HCT116 (cell line): ENCODE results near the gene PADI3. TPM values are rescaled to one million over a fixed set of nuclear protein-coding genes. Genes with fewer than 3 reads are reported as not detected.

Experiments used
- ATAC-seq: fragments of 200-7000 bp; cut with Tn5 transposase; 2 replicates; pipeline ENCODE4 v1.9.1; 2020; ENCODE audit warnings: mild to moderate bottlenecking, moderate library complexity
- BruUV-seq: library from RNA; stranded (reverse); fragments of 400-500 nt; replicated peaks from 2 replicates; lab custom pipeline; 2021; lab: Mats Ljungman, UMichigan
- CTCF ChIA-PET: fragments of 300-600 bp; sonication (Branson Sonifier 250); formaldehyde crosslinking; loops from one replicate; lab custom pipeline; 2021; ENCODE audit warnings: antibody characterized with exemption; lab: Charles Lee
- POLR2A ChIA-PET: fragments of 300-600, 350-600 bp; sonication (Branson Sonifier 250); formaldehyde crosslinking; loops from one replicate; lab custom pipeline; 2021; ENCODE audit warnings: antibody characterized with exemption; lab: Charles Lee
- RAD21 ChIA-PET, 2 experiments: fragments of 300-600 bp; sonication (Branson Sonifier 250); formaldehyde crosslinking; loops; one replicate each; lab custom pipeline; 2023; ENCODE audit warnings: low total read pairs in 2 of 2; ENCODE audit not compliant: uncharacterized antibody in 2 of 2, unreplicated experiment in 2 of 2, low non-redundant PET in 1 of 2; lab: Charles Lee
- DNase-seq: peaks from one replicate; pipeline ENCODE4 v3.0.0-alpha.2; 2010; ENCODE audit warnings: low read depth, low spot score
- H2AFZ ChIP-seq: fragments of 200-600 bp; shearing (Covaris generic), sonication (generic); 2 replicates; pipeline ENCODE4 v1.6.1; 2017; ENCODE audit warnings: low read depth, mixed run types, mixed read lengths, antibody characterized with exemption, low read length; ENCODE audit not compliant: poor library complexity, severe bottlenecking
- H3K27ac ChIP-seq: 2 replicates; pipeline ENCODE4 v1.5.1; 2012; ENCODE audit warnings: low read depth, low read length
- H3K27me3 ChIP-seq: fragments of 200-600 bp; sonication (generic); 2 replicates; pipeline ENCODE4 v1.6.1; 2016; ENCODE audit warnings: mixed run types, low read length, mixed read lengths; ENCODE audit not compliant: insufficient read depth
- H3K36me3 ChIP-seq, 2 experiments: fragments of 200-500 bp in 1 of 2; fragments of 200-600 bp in 1 of 2; sonication (Bioruptor generic) in 1 of 2; sonication (generic) in 1 of 2; 2 replicates each; pipeline versions ENCODE4 v1.5.1 to v1.6.1; 2014 to 2016; ENCODE audit warnings: low read length in 2 of 2, inconsistent platforms in 1 of 2, mixed read lengths in 1 of 2, mixed run types in 1 of 2; ENCODE audit not compliant: insufficient read depth in 2 of 2, control insufficient read depth in 1 of 2
- H3K4me1 ChIP-seq, 2 experiments: fragments of 200-600 bp in 1 of 2; sonication (generic) in 1 of 2; 2 replicates each; pipeline versions ENCODE4 v1.5.1 to v1.6.1; 2012 to 2017; ENCODE audit warnings: low read length in 2 of 2, inconsistent platforms in 1 of 2, mild to moderate bottlenecking in 1 of 2, mixed read lengths in 1 of 2, mixed run types in 1 of 2, moderate library complexity in 1 of 2; ENCODE audit not compliant: insufficient read depth in 2 of 2, control insufficient read depth in 1 of 2
- H3K4me2 ChIP-seq: fragments of 200-600 bp; sonication (generic); 2 replicates; pipeline ENCODE4 v1.6.1; 2017; ENCODE audit warnings: mixed run types, low read length, mixed read lengths
- H3K4me3 ChIP-seq, 2 experiments: fragments of 200-600 bp in 1 of 2; sonication (generic) in 1 of 2; replicated peaks in 1 of 2; 2 replicates each; pipeline ENCODE4 v1.5.1; 2011 to 2016; ENCODE audit warnings: low read length in 2 of 2, control low read depth in 1 of 2, low read depth in 1 of 2, mild to moderate bottlenecking in 1 of 2, mixed read lengths in 1 of 2, mixed run types in 1 of 2
- H3K79me2 ChIP-seq: fragments of 200-600 bp; sonication (generic); 2 replicates; pipeline ENCODE4 v1.6.1; 2017; ENCODE audit warnings: mild to moderate bottlenecking, mixed run types, low read length, moderate library complexity, mixed read lengths; ENCODE audit not compliant: insufficient read depth
- H3K9ac ChIP-seq: fragments of 200-600 bp; sonication (generic); 2 replicates; pipeline ENCODE4 v1.6.1; 2016; ENCODE audit warnings: low read length, mixed read lengths
- H3K9me2 ChIP-seq: fragments of 200-600 bp; sonication (generic), shearing (Covaris generic); 2 replicates; pipeline ENCODE4 v1.6.1; 2017; ENCODE audit warnings: mixed run types, mild to moderate bottlenecking, moderate library complexity; ENCODE audit not compliant: insufficient read depth
- H3K9me3 ChIP-seq, 2 experiments: fragments of 200-500 bp in 1 of 2; fragments of 200-600 bp in 1 of 2; sonication (Bioruptor generic) in 1 of 2; sonication (generic) in 1 of 2; 2 replicates each; pipeline ENCODE4 v1.6.1; 2014 to 2017; ENCODE audit warnings: low read length in 2 of 2, mixed read lengths in 2 of 2, inconsistent platforms in 1 of 2, low read depth in 1 of 2, mild to moderate bottlenecking in 1 of 2, mixed run types in 1 of 2, moderate library complexity in 1 of 2; ENCODE audit not compliant: control insufficient read depth in 1 of 2, insufficient read depth in 1 of 2
- H4K20me1 ChIP-seq: fragments of 200-600 bp; sonication (generic), shearing (Covaris generic); 2 replicates; pipeline ENCODE4 v1.6.1; 2017; ENCODE audit warnings: mixed run types, mild to moderate bottlenecking, moderate library complexity; ENCODE audit not compliant: insufficient read depth
- EGR1 ChIP-seq: IDR thresholded peaks from 2 replicates; pipeline ENCODE4 v1.6.1; 2012; ENCODE audit warnings: low read depth
- JUND ChIP-seq: IDR thresholded peaks from 2 replicates; pipeline ENCODE4 v1.6.1; 2012
- POLR2AphosphoS5 ChIP-seq: IDR thresholded peaks from 2 replicates; pipeline ENCODE4 v1.6.1; 2011; ENCODE audit warnings: mild to moderate bottlenecking, low read depth, low read length, moderate library complexity
- TCF7L2 ChIP-seq: IDR thresholded peaks from 2 replicates; pipeline ENCODE4 v1.7.0; 2011; ENCODE audit warnings: borderline replicate concordance, inconsistent platforms; ENCODE audit not compliant: insufficient read depth, insufficient read length; ENCODE audit errors: extremely low read depth
- intact Hi-C: fragments of 100-400 bp; cut with micrococcal nuclease; formaldehyde crosslinking; loops from 2 replicates; pipeline ENCODE4 v1.10.0; 2022
- total RNA-seq: library from RNA; stranded (reverse); gene quantifications from one replicate; pipeline ENCODE4 v1.2.1, GENCODE V29; 2021; ENCODE audit not compliant: unreplicated experiment

PADI3 gene
- total RNA-seq, 1 experiment from 2014 or later, result 0.93 TPM

- BruUV-seq, result no TSS peak
- DNase-seq (peak; percentile 77), ATAC-seq (peak; percentile 57)
- intact Hi-C loops, result no loop called here
- RAD21 ChIA-PET, result interaction anchor here (0.5 to 2.1 kb wide), 4 partner anchors 36 to 108 kb away, joined by 3 to 11 read pairs (median 3); no protein-coding TSS in a partner anchor
- H3K4me3 ChIP-seq, result peak overlapping the region in 1 of 2 experiments; percentile 25; a peak in 1 of 4 replicates
- POLR2A ChIA-PET, result interaction anchor here (0.9 to 2.0 kb wide), 3 partner anchors 31 to 115 kb away, joined by 3 to 10 read pairs (median 4); no protein-coding TSS in a partner anchor
- no peaks in the 10 kb centered on the region for H3K9me3 ChIP-seq
- no peaks in the 10 kb centered on the region for H4K20me1 ChIP-seq
- no peak overlapping the region for H2AFZ ChIP-seq
- H3K9ac ChIP-seq, result peak overlapping the region; percentile 47
- peaks cover 42 to 76% of the 10 kb centered on the region in 2 experiments for H3K4me1 ChIP-seq
- H3K36me3 ChIP-seq, result no peaks in the 10 kb centered on the region
- CTCF ChIA-PET, result interaction anchor here (1.1 to 1.8 kb wide), 4 partner anchors 105 to 612 kb away, joined by 3 to 10 read pairs (median 6); no protein-coding TSS in a partner anchor
- TF ChIP-seq EGR1 (no peak), TCF7L2 (peak; percentile 79)
- H3K4me2 ChIP-seq, result peak overlapping the region; percentile 72
- H3K79me2 ChIP-seq, result no peaks in the 10 kb centered on the region
- H3K9me2 ChIP-seq, result no peaks in the 10 kb centered on the region
- H3K27ac ChIP-seq, result peak overlapping the region; percentile 63
- peaks cover 25% of the 10 kb centered on the region; the same call in 1 of the 2 replicates for H3K27me3 ChIP-seq
These were observed 15.9 kb upstream of the PADI3 start for GRCh38 chr1:17232759-17233661.

GRCh38 chr1:17233675-17234320, 15.1 kb upstream of the PADI3 start:
- Histone ChIP-seq H3K79me2 (no peaks in the 10 kb centered on the region), H3K27me3 (peaks cover 25% of the 10 kb centered on the region; the same call in 1 of the 2 replicates), H2AFZ (no peak overlapping the region), H3K4me3 (peak overlapping the region in 1 of 2 experiments; percentile 25; a peak in 1 of 4 replicates), H3K36me3 (no peaks in the 10 kb centered on the region), H4K20me1 (no peaks in the 10 kb centered on the region), H3K27ac (peak overlapping the region; percentile 63), H3K9me2 (no peaks in the 10 kb centered on the region), H3K9me3 (no peaks in the 10 kb centered on the region), H3K4me1 (peaks cover 41 to 80% of the 10 kb centered on the region in 2 experiments), H3K4me2 (peak overlapping the region; percentile 72), H3K9ac (peak overlapping the region; percentile 47)
- DNase-seq (peak; percentile 92), ATAC-seq (peak; percentile 81)
- intact Hi-C loops, result no loop called here
- TF ChIP-seq TCF7L2, result peak; percentile 53
- no peak for TF ChIP-seq JUND
- TF ChIP-seq POLR2AphosphoS5, result peak; percentile 73
- RAD21 ChIA-PET, result interaction anchor here (0.6 to 2.1 kb wide), 3 partner anchors 64 to 108 kb away, joined by 3 to 11 read pairs (median 3); no protein-coding TSS in a partner anchor
- CTCF ChIA-PET, result interaction anchor here (1.1 to 7.0 kb wide), 5 partner anchors 106 to 613 kb away, joined by 3 to 71 read pairs (median 7); no protein-coding TSS in a partner anchor
- BruUV-seq, result no TSS peak
- POLR2A ChIA-PET, result interaction anchor here (0.9 to 2.0 kb wide), 3 partner anchors 32 to 114 kb away, joined by 3 to 10 read pairs (median 4); no protein-coding TSS in a partner anchor
